H9 (cell line): ENCODE results near the gene PER2. TPM values are rescaled to one million over a fixed set of nuclear protein-coding genes. Genes with fewer than 3 reads are reported as not detected.

Experiments used
- DNase-seq: peaks from one replicate; pipeline ENCODE4 v3.0.0-alpha.2; 2017
- H2AFZ ChIP-seq: one replicate; pipeline ENCODE4 v1.6.1; 2013; ENCODE audit warnings: mild to moderate bottlenecking, low read length, control low read depth, moderate library complexity
- H2AK5ac ChIP-seq: 2 replicates; pipeline ENCODE4 v1.6.1; 2013; ENCODE audit warnings: low read length, control low read depth, mixed read lengths; ENCODE audit not compliant: insufficient read length
- H2BK120ac ChIP-seq: one replicate; pipeline ENCODE4 v1.6.1; 2013; ENCODE audit warnings: low read depth, mild to moderate bottlenecking, low read length, control low read depth, inconsistent platforms; ENCODE audit not compliant: poor library complexity, severe bottlenecking
- H2BK12ac ChIP-seq: 2 replicates; pipeline ENCODE4 v1.6.1; 2013; ENCODE audit warnings: low read length, control low read depth, mixed read lengths, low read depth; ENCODE audit not compliant: insufficient read length
- H2BK15ac ChIP-seq: 2 replicates; pipeline ENCODE4 v1.6.1; 2013; ENCODE audit warnings: low read depth, low read length, control low read depth
- H2BK20ac ChIP-seq: one replicate; pipeline ENCODE4 v1.6.1; 2013; ENCODE audit warnings: low read depth, mild to moderate bottlenecking, low read length, control low read depth, inconsistent platforms; ENCODE audit not compliant: poor library complexity, severe bottlenecking
- H2BK5ac ChIP-seq: 2 replicates; pipeline ENCODE4 v1.6.1; 2013; ENCODE audit warnings: low read length, control low read depth, mixed read lengths; ENCODE audit not compliant: insufficient read length
- H3K14ac ChIP-seq: 2 replicates; pipeline ENCODE4 v1.6.1; 2013; ENCODE audit warnings: low read length, control low read depth; ENCODE audit not compliant: insufficient read depth
- H3K18ac ChIP-seq: 2 replicates; pipeline ENCODE4 v1.6.1; 2013; ENCODE audit warnings: low read depth, mild to moderate bottlenecking, mixed read lengths, low read length, control low read depth; ENCODE audit not compliant: insufficient read length
- H3K23ac ChIP-seq: 2 replicates; pipeline ENCODE4 v1.6.1; 2013; ENCODE audit warnings: low read length, control low read depth, mixed read lengths, low read depth; ENCODE audit not compliant: insufficient read length
- H3K23me2 ChIP-seq: 2 replicates; pipeline ENCODE4 v1.6.1; 2013; ENCODE audit warnings: low read depth, mild to moderate bottlenecking, mixed read lengths, low read length, control low read depth; ENCODE audit not compliant: insufficient read length, poor library complexity, severe bottlenecking
- H3K27ac ChIP-seq: 2 replicates; pipeline ENCODE4 v1.5.1; 2013; ENCODE audit warnings: low read length, control low read depth, mixed read lengths, low read depth; ENCODE audit not compliant: insufficient read length
- H3K27me3 ChIP-seq: 2 replicates; pipeline ENCODE4 v1.6.1; 2013; ENCODE audit warnings: low read length, control low read depth, inconsistent platforms; ENCODE audit not compliant: insufficient read depth
- H3K4ac ChIP-seq: 2 replicates; pipeline ENCODE4 v1.6.1; 2013; ENCODE audit warnings: low read depth, mild to moderate bottlenecking, control low read depth, inconsistent platforms, low read length, moderate library complexity
- H3K4me1 ChIP-seq: 2 replicates; pipeline ENCODE4 v1.6.1; 2013; ENCODE audit warnings: low read length, control low read depth, inconsistent platforms; ENCODE audit not compliant: insufficient read depth
- H3K4me2 ChIP-seq: 2 replicates; pipeline ENCODE4 v1.6.1; 2013; ENCODE audit warnings: low read length, control low read depth, mixed read lengths; ENCODE audit not compliant: insufficient read length, insufficient read depth
- H3K56ac ChIP-seq: 2 replicates; pipeline ENCODE4 v1.6.1; 2013; ENCODE audit warnings: low read depth, mild to moderate bottlenecking, mixed read lengths, low read length, control low read depth; ENCODE audit not compliant: insufficient read length
- H3K79me1 ChIP-seq: 2 replicates; pipeline ENCODE4 v1.6.1; 2013; ENCODE audit warnings: low read depth, mild to moderate bottlenecking, moderate library complexity, low read length, control low read depth, inconsistent platforms; ENCODE audit not compliant: insufficient read depth, poor library complexity, severe bottlenecking
- H3K79me2 ChIP-seq: 2 replicates; pipeline ENCODE4 v1.6.1; 2013; ENCODE audit warnings: low read length, control low read depth, inconsistent platforms; ENCODE audit not compliant: insufficient read depth
- H3K9ac ChIP-seq: 2 replicates; pipeline ENCODE4 v1.6.1; 2013; ENCODE audit warnings: low read length, control low read depth, mixed read lengths; ENCODE audit not compliant: insufficient read length; ENCODE audit errors: extremely low read depth
- H3K9me3 ChIP-seq: one replicate; pipeline ENCODE4 v1.6.1; 2013; ENCODE audit warnings: low read depth, low read length, inconsistent platforms; ENCODE audit not compliant: control insufficient read depth
- H3T11ph ChIP-seq: one replicate; pipeline ENCODE4 v1.6.1; 2013; ENCODE audit warnings: mild to moderate bottlenecking, low read length, control low read depth, inconsistent platforms
- H4K20me1 ChIP-seq: one replicate; pipeline ENCODE4 v1.6.1; 2013; ENCODE audit not compliant: control insufficient read depth, insufficient read length, insufficient read depth
- H4K5ac ChIP-seq: 2 replicates; pipeline ENCODE4 v1.6.1; 2013; ENCODE audit warnings: low read depth, mild to moderate bottlenecking, mixed read lengths, low read length, control low read depth; ENCODE audit not compliant: insufficient read length
- H4K8ac ChIP-seq: replicated peaks from 2 replicates; pipeline ENCODE4 v1.6.1; 2013; ENCODE audit warnings: low read length, control low read depth, mixed read lengths, low read depth; ENCODE audit not compliant: insufficient read length
- H4K91ac ChIP-seq: 2 replicates; pipeline ENCODE4 v1.6.1; 2013; ENCODE audit warnings: low read depth, mild to moderate bottlenecking, moderate library complexity, mixed read lengths, low read length, control low read depth; ENCODE audit not compliant: insufficient read length
- H3K27ac Mint-ChIP-seq, 3 experiments: 2 replicates in 2 of 3; 3 replicates in 1 of 3; pipeline ENCODE4 v1.8.0; 2020 to 2021; ENCODE audit warnings: mixed read lengths in 3 of 3, mild to moderate bottlenecking in 1 of 3, moderate library complexity in 1 of 3
- H3K27me3 Mint-ChIP-seq: 2 replicates; pipeline ENCODE4 v1.8.0; 2021; ENCODE audit warnings: low read depth, mild to moderate bottlenecking, moderate library complexity, mixed read lengths
- H3K36me3 Mint-ChIP-seq, 3 experiments: 2 replicates in 2 of 3; 3 replicates in 1 of 3; pipeline ENCODE4 v1.8.0; 2020 to 2021; ENCODE audit warnings: low read depth in 3 of 3, mixed read lengths in 3 of 3; ENCODE audit not compliant: insufficient read depth in 1 of 3
- H3K4me1 Mint-ChIP-seq, 2 experiments: 2 replicates each; pipeline ENCODE4 v1.8.0; 2020; ENCODE audit warnings: mixed read lengths in 2 of 2
- H3K4me3 Mint-ChIP-seq, 2 experiments: 2 replicates in 1 of 2; 3 replicates in 1 of 2; pipeline ENCODE4 v1.8.0; 2020 to 2021; ENCODE audit warnings: mild to moderate bottlenecking in 2 of 2, mixed read lengths in 2 of 2, moderate library complexity in 1 of 2
- H3K9me3 Mint-ChIP-seq, 2 experiments: 2 replicates in 1 of 2; 3 replicates in 1 of 2; pipeline ENCODE4 v1.8.0; 2020; ENCODE audit warnings: mild to moderate bottlenecking in 2 of 2, mixed read lengths in 2 of 2, moderate library complexity in 1 of 2
- WGBS: extraction: QIAGEN DNeasy Blood & Tissue Kit; methylation state at CpG from one replicate; pipeline ENCODE4 v1.1.7; 2013; ENCODE audit warnings: missing lambda C conversion rate, low lambda C conversion rate, mixed read lengths; ENCODE audit not compliant: insufficient read length; ENCODE audit errors: extremely low coverage; 5-methylcytosine and 5-hydroxymethylcytosine counted together
- total RNA-seq: library from RNA; stranded (reverse); gene quantifications from 2 replicates; pipeline ENCODE4 v1.2.1, GENCODE V29; 2021
- TF ChIP-seq, protein P1 (sequence below): fragments of 200-600 bp; sonication (generic); conservative IDR thresholded peaks from 3 replicates; pipeline ENCODE4 v1.8.0; 2021; ENCODE audit warnings: antibody characterized with exemption, mild to moderate bottlenecking

PER2 gene
- total RNA-seq, 1 experiment from 2014 or later: 12.9 TPM

DNA sequence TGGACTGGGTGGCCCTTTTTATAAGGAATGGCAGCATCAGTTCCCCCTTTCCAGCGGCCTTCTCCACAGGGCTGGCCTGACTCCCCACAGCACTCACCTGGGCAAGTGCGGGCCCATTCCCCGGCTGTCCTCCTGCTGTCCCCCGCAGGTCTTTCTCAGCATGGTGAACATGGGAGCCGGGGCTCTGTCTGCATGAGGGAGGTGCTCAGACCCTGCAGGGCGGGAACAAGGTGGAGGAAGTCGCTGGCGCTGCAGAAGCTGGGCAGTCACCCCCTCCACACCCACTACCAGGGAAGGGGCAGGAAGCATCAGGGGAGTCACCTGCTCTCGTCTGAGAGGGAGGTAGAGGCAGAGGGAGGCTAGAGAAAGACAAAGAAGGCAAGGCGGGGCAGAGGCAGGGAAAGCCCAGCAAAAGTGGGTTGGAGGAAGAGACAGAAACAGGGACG is 60.8 kb downstream of the PER2 start:
- Histone ChIP-seq H3K4ac (no peak overlapping the region), H4K20me1 (no peaks in the 10 kb centered on the region), H2BK15ac (no peak overlapping the region), H4K8ac (no peak overlapping the region), H3K9ac (no peak overlapping the region), H2BK5ac (no peak overlapping the region), H2AFZ (no peak overlapping the region), H2BK120ac (no peak overlapping the region), H3K27me3 (peaks cover 8% of the 10 kb centered on the region; the same call in 1 of the 2 replicates), H3K79me1 (no peaks in the 10 kb centered on the region), H2AK5ac (no peak overlapping the region), H3T11ph (no peak overlapping the region), H4K5ac (no peak overlapping the region), H3K4me2 (no peak overlapping the region), H3K4me1 (peaks cover 3% of the 10 kb centered on the region; the same call in 1 of the 2 replicates), H3K18ac (no peak overlapping the region), H3K79me2 (no peaks in the 10 kb centered on the region), H2BK12ac (no peak overlapping the region), H3K23me2 (peaks cover 9% of the 10 kb centered on the region), H3K14ac (no peak overlapping the region; the same call in 1 of the 2 replicates), H3K27ac (no peak overlapping the region), H3K23ac (no peak overlapping the region), H3K9me3 (no peaks in the 10 kb centered on the region), H3K56ac (no peak overlapping the region), H2BK20ac (no peak overlapping the region), H4K91ac (no peak overlapping the region)
- no peak for DNase-seq
- TF ChIP-seq, protein P1, sequence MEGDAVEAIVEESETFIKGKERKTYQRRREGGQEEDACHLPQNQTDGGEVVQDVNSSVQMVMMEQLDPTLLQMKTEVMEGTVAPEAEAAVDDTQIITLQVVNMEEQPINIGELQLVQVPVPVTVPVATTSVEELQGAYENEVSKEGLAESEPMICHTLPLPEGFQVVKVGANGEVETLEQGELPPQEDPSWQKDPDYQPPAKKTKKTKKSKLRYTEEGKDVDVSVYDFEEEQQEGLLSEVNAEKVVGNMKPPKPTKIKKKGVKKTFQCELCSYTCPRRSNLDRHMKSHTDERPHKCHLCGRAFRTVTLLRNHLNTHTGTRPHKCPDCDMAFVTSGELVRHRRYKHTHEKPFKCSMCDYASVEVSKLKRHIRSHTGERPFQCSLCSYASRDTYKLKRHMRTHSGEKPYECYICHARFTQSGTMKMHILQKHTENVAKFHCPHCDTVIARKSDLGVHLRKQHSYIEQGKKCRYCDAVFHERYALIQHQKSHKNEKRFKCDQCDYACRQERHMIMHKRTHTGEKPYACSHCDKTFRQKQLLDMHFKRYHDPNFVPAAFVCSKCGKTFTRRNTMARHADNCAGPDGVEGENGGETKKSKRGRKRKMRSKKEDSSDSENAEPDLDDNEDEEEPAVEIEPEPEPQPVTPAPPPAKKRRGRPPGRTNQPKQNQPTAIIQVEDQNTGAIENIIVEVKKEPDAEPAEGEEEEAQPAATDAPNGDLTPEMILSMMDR: no peak
- no peak overlapping the region for H3K27ac Mint-ChIP-seq
- H3K36me3 Mint-ChIP-seq: peaks cover 0 to 2% (median 0%) of the 10 kb centered on the region in 3 experiments; a peak in 1 of 7 replicates
- H3K9me3 Mint-ChIP-seq: no peaks in the 10 kb centered on the region; a peak in 1 of 5 replicates
- H3K4me1 Mint-ChIP-seq: peaks cover 12 to 14% of the 10 kb centered on the region in 2 experiments
- no peak overlapping the region for H3K4me3 Mint-ChIP-seq
- peaks cover 48% of the 10 kb centered on the region for H3K27me3 Mint-ChIP-seq
- no CpG with 5 or more reads among the region's 11 CpGs for WGBS
